ENCODE results near the gene PSMG3. TPM values are rescaled to one million over a fixed set of nuclear protein-coding genes. Genes with fewer than 3 reads are reported as not detected.

The PSMG3 gene
- total and polyA plus RNA-seq, 8 donors = 19.8 to 31.2 (median 25.1) TPM

DNA sequence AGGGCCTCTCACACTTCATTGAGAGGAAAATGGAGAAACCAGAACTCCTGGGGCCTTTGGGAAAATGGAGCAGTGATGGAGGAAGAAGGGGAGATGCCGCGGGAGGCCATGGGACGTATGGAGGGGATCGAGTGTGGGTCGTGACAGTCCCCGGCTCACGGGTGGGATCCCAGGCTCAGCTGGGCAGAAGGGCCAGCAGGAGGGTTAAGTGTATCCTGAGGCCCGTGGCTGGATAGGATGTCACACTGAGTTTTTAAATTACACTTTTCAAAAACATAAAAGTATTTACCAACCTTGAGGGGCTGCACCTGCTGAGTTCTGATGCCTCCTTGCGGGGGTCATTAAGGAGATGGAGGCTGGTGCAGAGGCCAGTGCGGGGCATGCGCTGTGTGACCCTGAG lies 28.0 kb upstream of the PSMG3 start:
- no peak for DNase-seq
- peaks cover 0 to 66% of the 10 kb centered on the region in 2 donors for H3K27me3 ChIP-seq
- no peaks in the 10 kb centered on the region for H3K9me3 ChIP-seq
- no peaks in the 10 kb centered on the region for H3K4me1 ChIP-seq
- intact Hi-C loops (cut with DNase I) = loop anchor here in 1 of 2 donors (10.0 kb wide), 1 partner anchor 607 kb away; no protein-coding TSS in a partner anchor
- no peaks in the 10 kb centered on the region for H3K36me3 ChIP-seq
- TF ChIP-seq, protein P1, sequence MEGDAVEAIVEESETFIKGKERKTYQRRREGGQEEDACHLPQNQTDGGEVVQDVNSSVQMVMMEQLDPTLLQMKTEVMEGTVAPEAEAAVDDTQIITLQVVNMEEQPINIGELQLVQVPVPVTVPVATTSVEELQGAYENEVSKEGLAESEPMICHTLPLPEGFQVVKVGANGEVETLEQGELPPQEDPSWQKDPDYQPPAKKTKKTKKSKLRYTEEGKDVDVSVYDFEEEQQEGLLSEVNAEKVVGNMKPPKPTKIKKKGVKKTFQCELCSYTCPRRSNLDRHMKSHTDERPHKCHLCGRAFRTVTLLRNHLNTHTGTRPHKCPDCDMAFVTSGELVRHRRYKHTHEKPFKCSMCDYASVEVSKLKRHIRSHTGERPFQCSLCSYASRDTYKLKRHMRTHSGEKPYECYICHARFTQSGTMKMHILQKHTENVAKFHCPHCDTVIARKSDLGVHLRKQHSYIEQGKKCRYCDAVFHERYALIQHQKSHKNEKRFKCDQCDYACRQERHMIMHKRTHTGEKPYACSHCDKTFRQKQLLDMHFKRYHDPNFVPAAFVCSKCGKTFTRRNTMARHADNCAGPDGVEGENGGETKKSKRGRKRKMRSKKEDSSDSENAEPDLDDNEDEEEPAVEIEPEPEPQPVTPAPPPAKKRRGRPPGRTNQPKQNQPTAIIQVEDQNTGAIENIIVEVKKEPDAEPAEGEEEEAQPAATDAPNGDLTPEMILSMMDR (IDR thresholded peaks at IDR 0.05) = no peak
- H3K4me3 ChIP-seq = no peak overlapping the region
- ATAC-seq = no peak
- H3K27ac ChIP-seq = no peak overlapping the region

DNA sequence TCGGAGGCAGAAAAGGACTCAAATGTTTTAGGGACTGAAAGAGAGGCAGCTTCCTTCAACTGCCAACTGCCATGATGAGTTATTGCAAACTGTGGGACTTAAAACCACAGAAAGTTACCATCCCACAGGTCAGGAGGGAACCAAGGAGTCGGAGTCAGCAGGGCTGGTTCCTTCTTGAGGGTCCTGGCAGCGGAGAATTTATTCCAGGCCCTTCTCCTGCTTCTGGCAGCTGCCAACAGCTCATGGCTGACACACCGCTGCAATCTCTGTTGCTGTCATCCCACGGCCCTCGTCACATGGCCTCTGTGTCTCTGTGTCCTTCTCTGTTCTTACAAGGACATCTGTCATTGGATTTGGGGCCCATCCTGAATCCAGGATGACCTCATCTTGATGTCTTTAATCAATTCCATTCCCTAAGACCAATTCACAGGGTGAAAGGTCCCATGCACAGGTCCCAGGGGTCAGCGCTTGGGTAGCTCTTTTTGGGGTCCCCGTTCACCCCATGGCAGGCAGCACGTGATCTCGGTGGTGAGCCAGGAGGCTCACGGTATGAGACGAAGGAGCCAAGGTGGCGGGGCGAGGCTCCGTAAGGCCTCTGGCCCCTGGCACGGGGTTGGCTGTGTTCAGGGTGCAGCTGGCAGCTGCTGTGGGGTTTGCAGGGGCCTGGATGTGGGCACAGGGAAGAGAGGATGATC lies 27.4 kb upstream of the PSMG3 start:
- Histone ChIP-seq H3K4me1 (no peaks in the 10 kb centered on the region), H3K9me3 (no peaks in the 10 kb centered on the region), H3K27ac (no peak overlapping the region), H3K36me3 (no peaks in the 10 kb centered on the region), H3K4me3 (no peak overlapping the region), H3K27me3 (peaks cover 2 to 66% of the 10 kb centered on the region in 2 donors)
- intact Hi-C loops (cut with DNase I) = loop anchor here in 1 of 2 donors (10.0 kb wide), 1 partner anchor 608 kb away; no protein-coding TSS in a partner anchor
- no peak for DNase-seq
- TF ChIP-seq, protein P1 (IDR thresholded peaks at IDR 0.05) = no peak
- ATAC-seq = no peak

DNA sequence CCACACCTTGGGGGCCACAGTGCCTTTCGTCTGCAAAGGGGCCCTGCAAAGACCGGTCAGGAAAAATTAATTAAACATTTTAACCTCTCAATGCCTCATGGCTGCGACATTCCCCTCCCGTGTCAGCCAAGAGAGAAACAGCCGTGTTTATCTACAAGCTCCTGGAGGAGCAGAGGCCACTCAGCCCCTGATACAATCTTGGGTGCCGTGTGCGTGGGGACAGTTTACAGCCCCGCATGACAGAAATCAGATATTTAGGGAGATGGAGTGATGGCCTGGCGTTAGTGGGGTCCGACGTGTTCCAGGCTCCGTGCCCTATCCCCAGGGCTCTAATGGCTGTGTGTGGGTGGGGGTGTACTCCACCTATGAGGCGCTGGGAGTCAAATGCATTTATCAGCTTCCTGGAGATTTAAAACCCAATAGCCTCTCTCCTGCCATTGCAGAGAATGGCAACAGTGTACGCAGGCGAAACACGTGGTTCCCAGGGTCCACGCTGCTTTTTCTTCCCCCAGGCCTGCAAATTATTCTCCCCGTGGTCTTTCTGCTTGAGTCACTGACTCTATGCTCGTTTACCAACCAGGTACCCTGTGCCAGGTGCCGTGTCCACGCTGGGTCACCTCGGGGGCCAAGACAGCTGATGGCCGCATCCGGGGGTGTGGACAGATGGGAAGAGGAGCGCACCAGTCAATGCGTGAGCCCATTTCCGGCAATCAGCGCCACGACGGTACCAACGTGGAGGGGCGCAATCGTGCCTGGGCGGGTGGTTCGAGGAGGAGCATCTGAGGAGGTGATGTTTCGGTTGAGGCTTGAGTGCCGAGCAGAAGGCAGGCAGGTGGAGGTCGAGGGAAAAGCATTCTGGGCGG lies 26.6 kb upstream of the PSMG3 start:
- no peak for DNase-seq
- H3K36me3 ChIP-seq = no peaks in the 10 kb centered on the region
- H3K4me1 ChIP-seq = no peaks in the 10 kb centered on the region
- no peak for ATAC-seq
- intact Hi-C loops (cut with DNase I) = loop anchor here in 1 of 2 donors (10.0 kb wide), 1 partner anchor 608 kb away; no protein-coding TSS in a partner anchor
- no peaks in the 10 kb centered on the region for H3K9me3 ChIP-seq
- H3K27ac ChIP-seq = no peak overlapping the region
- peaks cover 8 to 69% of the 10 kb centered on the region in 2 donors for H3K27me3 ChIP-seq
- TF ChIP-seq, protein P1 (IDR thresholded peaks at IDR 0.05) = no peak
- H3K4me3 ChIP-seq = no peak overlapping the region

DNA sequence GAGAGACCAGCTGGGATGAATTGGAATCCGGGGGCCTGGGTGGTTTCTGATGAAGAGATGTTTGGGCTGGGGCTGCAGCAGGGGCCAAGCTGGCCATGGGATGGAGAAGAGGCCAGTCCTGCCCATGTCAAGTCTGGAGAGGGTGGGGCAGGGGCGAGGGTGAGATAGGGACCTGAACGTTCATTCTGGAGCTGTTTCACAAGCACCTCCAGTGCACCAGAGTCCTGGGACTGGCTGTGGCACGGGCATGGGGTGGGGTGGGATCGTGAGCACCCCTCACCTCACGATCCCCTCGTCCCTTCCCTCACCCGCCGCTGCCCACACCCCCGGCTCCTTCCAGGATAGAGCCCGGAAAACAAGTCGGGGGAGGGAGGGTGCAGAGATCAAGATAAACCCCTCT lies 25.8 kb upstream of the PSMG3 start:
- Histone ChIP-seq H3K27ac (no peak overlapping the region), H3K9me3 (no peaks in the 10 kb centered on the region), H3K27me3 (peaks cover 8 to 72% of the 10 kb centered on the region in 2 donors), H3K4me1 (no peaks in the 10 kb centered on the region), H3K36me3 (no peaks in the 10 kb centered on the region), H3K4me3 (no peak overlapping the region)
- intact Hi-C loops (cut with DNase I) = loop anchor here in 1 of 2 donors (10.0 kb wide), 1 partner anchor 609 kb away; no protein-coding TSS in a partner anchor
- TF ChIP-seq, protein P1 (IDR thresholded peaks at IDR 0.05) = no peak
- DNase-seq = no peak
- no peak for ATAC-seq

DNA sequence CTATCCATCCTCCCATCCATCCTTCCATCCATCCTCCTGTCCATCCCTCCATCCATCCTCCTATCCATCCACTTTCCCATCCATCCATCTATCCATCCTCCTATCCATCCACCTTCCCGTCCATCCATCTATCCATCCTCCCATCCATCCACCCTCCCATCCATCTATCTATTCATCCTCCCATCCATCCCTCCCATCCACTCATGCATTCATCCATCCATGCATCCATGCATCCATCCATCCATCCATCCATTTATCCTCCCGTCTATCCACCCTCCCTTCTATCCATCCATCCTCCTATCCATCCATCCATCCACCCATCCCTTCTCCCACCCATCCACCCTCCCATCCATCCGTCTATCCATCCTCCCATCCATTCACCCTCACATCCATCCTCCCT lies 25.2 kb upstream of the PSMG3 start:
- no peaks in the 10 kb centered on the region for H3K9me3 ChIP-seq
- TF ChIP-seq, protein P1 (IDR thresholded peaks at IDR 0.05) = no peak
- DNase-seq (no peak), ATAC-seq (no peak)
- H3K36me3 ChIP-seq = no peaks in the 10 kb centered on the region
- H3K27me3 ChIP-seq = peaks cover 8 to 77% of the 10 kb centered on the region in 2 donors
- H3K4me1 ChIP-seq = no peaks in the 10 kb centered on the region
- H3K27ac ChIP-seq = no peak overlapping the region
- intact Hi-C loops (cut with DNase I) = loop anchor here in 1 of 2 donors (10.0 kb wide), 1 partner anchor 610 kb away; no protein-coding TSS in a partner anchor
- no peak overlapping the region for H3K4me3 ChIP-seq
